ENCODE data around the gene CD28.

Gene CD28

DNA sequence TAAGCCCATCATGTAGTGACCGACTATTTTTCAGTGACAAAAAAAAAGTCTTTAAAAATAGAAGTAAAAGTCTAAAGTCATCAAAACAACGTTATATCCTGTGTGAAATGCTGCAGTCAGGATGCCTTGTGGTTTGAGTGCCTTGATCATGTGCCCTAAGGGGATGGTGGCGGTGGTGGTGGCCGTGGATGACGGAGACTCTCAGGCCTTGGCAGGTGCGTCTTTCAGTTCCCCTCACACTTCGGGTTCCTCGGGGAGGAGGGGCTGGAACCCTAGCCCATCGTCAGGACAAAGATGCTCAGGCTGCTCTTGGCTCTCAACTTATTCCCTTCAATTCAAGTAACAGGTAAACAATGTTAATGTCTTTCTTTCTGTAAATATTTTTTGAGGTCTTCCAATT is at the start of gene CD28:
Gene CD28, plus strand, starts transcription at position 237 of the 400 bp plus-strand sequence. Its CDS starts 58 bp downstream, at position 295.
- DNase-seq: peak; percentile 90

DNA sequence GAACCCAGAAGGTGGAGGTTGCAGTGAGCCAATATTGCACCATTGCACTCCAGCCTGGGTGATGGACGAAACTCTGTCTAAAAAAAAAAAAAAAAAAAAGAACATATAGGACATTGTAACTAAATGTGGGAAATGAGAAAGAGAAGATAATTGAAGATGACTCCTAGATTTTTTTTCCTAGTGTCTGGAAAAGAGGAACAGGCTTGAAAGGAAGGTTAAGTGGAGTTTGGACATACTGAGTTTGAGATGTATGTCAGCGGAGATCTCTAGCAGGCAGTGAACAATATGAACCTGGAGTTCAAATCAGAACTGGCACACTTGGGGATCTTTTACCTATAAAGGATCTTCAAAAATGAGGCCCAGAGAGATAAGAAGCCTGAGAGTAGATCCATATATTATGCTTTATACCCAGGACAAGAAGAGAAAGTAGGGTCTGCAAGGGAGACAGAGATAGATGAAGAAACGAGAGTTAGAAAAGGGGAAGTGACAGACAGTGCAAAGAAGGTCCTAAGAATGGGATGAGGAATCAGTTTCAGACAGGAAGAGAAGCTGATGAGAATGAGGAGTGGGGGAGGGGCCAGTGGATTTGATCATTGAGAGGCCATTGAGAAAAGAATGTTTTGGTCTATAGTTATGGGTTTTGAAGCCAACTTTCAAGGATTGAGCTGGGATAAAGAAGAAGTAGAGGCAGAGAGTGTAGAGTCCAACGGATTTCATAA is 46.9 kb upstream of the CD28 start:
- no peak for DNase-seq

DNA sequence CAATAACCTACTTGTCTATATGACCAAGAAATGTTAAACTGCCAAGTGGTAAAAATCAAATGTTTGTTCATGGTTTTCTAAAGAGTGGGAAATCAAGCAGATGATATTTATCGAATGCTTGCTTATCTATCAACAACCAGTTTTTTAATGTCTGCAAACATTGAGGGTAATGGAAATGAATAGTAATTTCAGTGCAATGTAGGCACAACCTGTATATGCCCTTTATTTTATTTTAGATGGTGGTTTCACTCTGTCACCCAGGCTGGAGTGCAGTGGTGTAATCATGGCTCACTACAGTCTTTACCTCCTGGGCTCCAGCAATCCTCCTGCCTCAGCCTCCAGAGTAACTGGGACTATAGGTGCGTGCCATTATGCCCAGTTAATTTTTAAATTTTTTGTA is 46.0 kb upstream of the CD28 start:
- DNase-seq: no peak

DNA sequence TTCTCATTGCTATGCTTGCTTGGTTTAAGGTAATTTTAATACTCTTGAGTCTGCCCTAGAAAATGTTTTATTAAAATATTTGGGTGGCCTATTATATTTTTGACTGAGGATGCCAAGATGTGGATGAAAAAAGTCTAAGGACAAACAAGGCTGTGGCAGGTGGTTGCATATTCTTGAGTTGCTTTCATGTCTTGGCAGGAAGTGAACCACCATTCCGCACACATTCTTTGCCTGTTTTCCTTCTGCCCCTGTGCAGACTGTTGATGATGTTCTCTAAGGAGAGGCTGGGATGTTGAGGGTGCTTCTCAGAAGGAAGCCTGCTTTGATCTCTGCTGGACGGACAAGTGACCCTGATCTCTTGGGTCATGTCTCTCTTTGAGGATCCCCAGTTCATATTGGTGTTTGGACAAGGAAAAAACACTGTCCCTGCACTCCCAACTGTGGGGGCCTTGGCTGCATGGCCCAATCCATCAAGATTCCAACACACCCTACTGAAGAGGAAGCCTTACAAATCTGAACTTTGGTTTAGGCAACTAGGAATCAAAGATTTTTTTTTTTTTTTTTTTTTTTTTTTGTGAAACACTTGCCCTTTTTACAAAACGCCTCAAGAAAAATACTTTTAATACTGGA is 45.0 kb upstream of the CD28 start:
- DNase-seq: no peak

DNA sequence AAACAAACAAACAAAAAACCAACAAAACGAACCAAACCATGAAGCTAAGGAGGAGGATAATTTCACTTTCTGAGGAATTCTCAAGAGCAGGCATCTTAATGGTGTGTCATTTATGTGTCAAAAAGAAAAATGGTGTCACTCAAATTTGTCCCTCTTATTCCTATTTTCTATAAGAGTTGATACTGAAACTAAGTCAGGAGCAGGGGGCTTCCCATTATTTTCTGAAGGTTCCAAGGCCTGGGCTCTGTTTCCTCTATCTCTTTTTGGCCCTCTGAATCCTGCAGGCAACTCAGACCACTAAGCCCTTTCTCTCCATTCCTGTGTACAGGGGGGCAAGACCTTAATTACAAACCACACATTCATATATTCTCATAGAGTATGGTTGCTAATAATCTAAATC is 44.0 kb upstream of the CD28 start:
- no peak for DNase-seq

DNA sequence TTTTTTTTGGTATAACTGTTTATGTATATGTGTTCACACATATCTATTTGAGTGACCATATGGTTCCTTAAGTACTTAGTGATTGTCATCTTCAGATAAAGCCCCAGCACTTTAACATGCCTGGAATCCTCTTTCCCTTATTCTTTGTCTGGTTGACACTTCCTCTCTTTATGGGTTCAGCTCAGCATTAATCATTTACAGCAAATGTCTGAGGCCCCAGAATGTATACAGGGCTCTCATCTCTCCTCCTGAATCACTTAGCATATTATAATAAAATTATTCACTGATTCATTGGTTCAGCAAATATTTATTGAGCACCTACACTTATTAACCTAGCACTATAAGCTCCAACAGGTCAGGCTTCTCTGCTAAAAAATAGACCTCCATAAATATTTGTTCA is 43.5 kb upstream of the CD28 start:
- no peak for DNase-seq

DNA sequence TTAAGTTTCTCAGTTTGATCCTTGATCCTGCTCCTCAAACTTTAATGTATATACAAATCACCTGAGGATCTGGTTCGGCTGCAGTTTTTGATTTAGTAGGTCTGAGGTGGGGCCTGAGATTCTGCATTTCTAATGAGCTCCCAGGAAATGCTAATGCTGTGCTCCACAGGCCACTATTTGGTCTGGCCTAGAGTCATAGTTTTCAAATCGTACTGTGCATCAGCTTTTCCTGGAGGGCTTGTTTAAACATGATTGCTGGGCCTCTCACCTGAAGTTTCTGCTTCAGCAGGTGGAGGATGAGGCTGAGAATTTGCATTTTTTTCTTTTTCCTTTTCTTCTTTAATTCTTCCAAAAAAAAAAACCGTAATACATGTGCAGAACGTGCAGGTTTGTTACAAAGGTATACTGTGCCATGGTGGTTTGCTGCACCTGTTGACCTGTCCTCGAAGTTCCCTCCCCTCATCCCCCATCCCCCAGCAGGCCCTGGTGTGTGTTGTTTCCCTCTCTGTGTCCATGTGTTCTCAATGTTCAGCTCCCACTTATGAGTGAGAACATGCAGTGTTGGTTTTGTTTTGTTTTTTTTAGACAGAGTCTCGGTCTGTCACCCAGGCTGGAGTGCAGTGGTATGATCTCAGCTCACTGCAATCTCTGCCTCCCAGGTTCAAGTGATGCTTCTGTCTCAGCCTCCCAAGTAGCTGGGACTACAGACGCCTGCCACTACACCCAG is 42.2 kb upstream of the CD28 start:
- DNase-seq: no peak

DNA sequence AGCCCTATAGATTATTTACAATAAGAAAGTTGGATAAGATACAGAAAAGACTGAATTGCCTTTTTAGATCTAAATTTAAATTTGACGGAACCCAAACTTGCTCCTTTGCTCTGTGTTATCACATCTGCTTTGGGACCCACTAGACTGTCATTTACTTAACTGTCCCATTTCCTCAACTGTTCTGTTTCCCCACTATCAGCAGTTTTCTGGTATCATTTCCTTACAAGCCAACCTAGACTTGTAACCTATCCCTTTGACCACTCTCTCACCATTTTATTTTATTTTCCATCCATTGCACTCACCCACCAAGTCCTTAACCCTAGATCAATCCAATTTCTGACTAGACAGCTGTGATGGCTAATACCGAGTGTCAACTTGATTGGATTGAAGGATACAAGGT is 38.6 kb upstream of the CD28 start:
- no peak for DNase-seq

DNA sequence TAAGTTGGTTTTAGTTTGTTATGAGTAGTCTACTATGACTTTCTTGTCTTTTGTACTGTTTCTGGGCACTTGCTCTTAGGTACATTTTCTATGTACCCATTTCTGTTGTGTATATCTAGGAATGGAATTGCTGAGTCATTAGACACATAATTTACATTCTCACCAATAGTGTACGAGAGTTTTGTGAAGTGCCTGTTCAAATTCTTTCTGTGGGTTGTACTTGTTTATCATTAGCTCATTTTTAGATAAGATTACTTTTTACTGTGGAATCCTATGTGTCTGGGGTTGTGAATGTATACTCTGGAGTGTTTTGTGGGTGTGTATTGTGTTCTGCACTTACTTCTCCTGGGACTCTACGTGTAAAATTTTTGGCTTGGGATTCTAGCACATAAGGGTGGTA is 36.6 kb upstream of the CD28 start:
- DNase-seq: no peak

DNA sequence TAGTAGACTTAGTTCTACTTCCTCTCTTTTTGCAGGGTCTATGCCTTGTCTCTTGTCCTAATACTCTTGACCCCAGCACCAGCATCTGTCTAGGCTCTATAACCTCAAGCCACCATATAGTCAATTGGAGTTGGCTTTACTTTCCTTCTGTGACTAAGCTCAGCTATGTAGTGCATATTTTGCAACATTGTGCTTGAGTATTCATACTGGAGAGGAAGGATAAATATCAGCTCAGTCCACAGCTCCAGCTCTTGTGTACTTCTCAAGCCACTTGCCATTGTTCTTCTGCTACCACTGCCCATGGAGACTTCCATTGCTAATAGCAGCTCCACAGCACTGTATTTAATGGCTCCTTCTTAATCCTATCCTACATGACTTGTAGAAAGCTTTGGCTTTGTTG is 35.5 kb upstream of the CD28 start:
- DNase-seq: no peak

DNA sequence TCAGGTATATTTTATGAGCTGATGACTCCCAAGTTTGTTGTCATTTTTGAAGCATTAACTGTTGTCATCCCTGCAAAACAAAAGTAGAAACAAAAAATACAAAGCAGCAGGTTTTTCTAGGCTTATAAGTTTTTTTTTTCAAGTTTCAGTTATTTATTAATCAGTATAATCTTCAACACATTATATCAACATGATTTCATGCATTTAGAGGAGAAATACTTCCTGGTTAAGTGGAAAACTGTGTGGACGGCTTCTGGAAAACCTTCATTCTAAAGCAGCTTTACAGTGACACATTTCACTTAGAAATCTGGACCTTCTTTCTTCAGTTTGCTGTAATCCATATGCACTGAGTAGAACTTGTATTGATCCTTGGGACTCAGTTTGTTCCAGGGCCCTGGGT is 34.6 kb upstream of the CD28 start:
- DNase-seq: no peak

DNA sequence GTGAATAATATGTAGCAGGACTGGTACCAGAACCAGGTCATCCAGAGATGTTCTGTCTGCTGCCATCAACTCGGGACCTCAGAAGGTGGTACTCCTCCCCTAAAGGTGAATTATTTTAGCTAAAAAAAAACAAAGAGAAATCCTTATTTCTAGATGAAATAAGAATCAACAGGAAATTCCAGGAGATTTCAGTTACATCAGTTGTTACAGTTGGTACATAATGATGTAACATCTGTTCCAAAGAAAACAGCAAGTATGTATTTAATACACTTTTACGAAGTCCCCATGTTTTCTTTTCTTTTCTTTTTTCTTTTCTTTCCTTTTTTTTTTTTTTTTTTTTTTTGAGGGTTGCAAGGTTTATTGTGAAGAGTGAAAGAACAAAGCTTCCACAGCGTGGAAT is 33.6 kb upstream of the CD28 start:
- no peak for DNase-seq

DNA sequence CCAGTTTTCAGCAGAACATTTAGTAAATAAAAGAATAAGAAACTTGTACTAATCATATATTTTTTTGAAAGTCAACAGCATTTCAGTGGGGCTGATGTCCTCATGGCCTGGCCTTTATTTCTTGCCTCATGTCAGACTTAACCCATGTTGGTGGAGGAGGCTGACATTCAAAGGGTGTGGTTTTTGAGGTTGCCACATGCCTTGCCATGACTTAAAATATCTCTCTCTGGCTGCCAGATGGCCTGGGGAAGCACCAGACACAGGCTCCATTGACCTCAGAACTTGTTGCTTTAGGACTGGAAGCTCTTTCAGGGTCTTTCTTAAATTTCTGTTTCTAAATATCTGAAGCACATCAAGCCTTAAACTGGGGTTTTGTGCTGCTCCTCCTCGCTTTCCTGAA is 32.5 kb upstream of the CD28 start:
- peak; percentile 45 to 58 for DNase-seq

DNA sequence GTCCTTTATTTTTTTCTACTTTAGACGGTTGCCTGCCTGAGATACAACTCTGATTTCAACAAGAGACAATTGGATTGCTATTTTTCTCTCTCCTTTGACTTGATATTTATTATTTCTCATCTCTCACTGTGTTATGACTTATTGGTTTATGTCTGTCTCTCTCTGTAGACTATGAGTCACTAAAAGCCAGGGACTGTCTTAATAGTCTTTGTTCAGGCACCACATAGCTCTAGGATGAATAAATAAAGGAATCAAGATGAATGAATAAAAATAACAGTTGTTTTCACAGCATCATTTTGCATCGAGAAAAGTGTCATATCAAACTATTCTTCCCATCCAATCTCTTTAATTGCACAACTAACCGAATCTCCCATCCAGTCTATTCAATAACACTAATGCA is 31.4 kb upstream of the CD28 start:
- DNase-seq: no peak

DNA sequence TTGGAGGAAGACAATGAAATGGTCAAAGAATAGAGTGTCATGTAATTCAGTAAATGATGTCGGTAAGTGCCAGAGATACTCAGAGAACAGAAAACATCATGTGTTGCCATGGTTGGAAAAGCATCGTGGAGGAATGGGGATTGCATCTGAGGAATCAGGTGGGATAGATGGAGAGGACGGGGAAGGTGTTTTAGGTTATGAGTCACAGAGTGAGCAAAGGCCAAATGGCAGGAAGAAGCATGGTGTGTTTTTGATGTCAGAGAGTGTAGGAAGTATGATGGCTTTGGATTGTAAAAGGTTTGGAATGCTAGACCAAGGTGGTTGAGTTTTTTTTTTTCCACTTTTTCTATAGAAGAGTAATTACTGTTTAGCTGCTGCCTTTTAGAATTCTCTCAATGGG is 27.5 kb upstream of the CD28 start:
- no peak for DNase-seq

DNA sequence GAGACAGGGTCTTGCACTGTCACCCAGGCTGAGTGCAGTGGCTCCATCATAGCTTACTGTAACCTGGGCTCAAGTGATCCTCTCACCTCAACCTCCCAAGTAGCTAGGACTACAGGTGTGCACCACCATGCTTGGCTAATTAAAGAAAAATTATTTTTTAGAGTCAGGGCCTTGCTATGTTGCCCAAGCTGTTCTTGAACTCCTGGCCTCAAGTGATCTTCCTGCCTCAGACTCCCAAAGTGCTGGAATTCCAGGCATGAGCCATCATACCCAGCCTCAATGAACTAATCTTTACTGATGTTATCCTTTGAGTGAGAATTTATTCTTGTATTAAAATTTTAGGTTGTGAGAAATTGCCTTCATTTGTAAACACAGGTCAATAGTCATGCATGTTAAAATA is 27.0 kb upstream of the CD28 start:
- no peak for DNase-seq

DNA sequence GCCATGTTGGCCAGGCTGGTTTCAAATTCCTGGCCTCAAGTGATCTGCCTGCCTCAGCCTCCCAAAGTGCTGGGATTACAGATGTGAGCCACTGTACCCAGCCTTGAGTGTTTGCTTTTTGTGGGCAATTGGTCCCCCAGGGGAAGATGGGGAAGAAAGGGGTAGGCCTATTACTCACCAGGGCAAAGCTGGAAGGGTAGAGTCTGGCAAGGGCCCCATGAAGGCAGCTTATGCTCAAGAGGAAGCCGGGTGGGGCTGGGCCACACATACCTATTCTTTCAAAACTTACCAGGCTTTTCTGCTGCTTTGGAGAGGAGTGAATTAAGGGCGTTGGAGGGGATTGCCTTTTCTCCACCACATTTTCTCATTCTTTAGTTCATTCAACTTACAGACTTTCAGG is 24.5 kb upstream of the CD28 start:
- DNase-seq: no peak

DNA sequence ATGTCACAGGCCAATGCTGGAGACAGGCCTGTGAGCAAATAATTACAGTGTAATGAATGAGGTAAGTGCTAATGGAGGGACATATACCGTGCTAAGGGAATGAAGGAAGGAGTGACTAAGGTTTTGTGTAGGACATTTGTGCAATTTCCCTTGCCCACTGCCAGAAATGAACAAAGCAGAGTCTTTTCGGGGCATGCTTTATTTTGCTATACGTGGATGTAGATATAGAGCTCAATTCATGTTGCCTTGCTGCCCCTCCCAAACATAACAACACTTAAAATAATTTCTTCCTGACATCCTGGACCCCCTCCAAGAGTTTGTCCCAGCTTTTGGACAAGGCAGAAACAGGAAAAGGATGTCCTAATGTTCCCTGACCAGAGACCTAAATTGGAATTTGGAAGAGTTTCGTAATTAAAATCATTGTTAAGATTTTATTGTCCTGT is 23.7 kb upstream of the CD28 start:
- no peak for DNase-seq

DNA sequence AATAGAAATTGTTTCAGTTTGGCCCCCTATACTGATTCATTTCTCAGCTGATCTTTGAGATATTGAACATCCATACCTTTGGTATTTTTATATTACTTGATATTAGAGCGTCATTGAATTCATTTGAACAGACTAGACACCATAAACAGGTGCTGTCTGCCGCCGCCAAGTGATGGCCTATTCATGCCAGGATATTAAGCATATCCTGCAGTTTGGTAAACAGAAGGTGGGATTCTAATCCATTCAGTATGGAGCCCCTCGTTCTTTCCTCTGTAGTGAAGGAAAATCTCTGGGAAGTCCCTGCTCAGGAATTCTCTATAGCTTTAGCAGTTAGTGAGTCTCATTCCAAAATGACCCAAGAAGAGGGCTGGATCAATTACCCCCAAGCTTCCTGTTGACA is 23.0 kb upstream of the CD28 start:
- DNase-seq: no peak

DNA sequence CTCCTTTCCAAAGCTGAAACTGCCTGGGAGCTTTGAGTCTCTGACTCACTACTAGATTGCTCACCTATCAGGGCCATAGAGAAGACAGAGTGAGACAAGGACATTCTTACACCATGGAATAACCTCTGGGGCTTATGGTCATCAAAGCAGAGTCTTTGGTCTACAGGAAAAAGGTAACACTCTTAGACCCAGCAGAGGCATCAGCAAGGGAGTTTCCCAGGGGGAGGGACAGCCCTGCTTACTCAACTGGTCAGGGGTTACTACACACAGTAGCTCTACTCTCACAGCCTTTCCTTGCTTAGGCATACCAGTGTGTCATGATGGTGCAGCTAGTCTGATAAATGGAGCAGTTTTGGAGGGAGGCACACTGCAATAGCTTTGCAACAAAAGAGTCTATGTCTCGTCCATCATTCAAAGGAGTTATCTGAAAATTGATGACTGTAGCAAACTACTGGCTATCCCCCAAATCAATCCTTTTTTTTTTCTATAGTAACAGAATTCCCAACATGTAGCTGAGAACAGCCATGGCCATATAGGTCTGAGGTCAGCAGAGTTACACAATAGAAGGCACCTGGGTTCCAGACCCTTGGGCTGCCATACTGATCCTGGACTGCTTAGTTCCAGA is 22.4 kb upstream of the CD28 start:
- DNase-seq: peak in 1 of 2 experiments; percentile 60

DNA sequence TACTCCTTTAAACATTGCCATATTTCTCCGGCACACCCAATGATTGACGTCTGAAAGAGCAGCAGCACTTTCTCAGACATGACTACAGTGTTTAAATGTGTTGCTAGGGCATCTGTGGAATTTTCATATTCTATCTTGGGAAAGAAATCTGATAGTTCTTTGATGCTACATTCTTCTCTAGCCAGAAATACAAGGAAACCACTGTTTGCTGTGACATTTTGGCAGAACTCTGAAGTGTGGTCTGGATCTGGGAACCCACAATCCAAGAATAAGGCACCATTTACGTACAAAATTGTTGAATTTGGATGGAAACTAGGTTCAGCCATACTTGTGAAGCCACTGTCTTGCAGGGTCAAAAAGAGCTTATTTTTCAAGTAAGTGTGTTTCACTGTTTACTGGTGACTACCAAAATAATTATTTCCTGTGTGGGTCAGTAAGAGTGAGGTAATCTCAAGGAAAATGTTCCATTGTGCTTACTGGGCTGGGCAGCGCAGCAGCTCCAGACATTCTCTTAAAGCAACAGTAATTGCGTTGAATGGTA is 21.3 kb upstream of the CD28 start:
- no peak for DNase-seq

DNA sequence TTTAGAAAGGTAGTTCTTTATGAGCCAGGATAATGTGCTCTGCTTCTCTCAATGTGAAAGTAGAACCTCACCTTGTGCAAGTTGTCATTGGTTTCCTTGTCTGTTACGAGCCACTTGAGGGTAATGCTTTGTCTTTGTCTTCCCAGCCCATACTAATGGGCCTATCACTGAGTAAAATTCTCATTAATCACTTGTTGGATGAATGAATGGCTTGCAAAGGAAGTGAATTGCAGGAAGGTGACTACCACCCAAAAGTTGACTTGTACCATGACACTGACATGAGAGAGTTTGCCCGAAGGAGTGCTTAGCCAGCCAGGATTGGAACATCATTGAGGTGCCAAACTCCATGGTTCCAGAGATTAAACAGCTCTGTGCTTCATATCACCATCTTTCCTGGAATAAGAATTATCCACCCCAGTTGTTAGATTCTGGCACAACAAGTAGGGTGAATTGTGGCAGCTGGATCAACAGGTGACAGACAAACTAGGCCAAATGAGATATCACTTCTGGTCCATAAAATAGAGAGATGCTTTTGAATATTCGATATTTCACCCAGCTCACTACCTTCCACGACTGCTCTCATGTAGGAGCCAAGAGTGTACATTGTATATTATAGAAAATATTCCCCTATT is 20.5 kb upstream of the CD28 start:
- no peak for DNase-seq

DNA sequence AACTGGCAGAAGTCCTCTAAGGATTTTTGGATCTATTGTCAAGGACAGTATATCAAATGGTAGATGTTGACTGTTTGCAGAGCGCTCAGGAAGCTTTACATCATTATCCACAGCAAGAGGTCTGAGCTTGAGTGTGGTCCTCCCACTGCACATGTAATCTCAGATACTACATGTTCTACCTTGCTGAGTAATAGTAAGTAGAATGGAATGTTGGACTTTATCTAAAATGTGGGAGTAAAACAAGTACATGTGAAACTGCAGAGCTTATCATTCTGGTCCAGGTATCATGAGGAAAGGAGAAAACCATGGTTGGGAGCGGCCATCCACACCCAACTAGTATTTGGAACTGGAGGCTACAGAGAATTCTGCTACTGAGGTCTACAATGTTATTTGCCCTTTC is 19.3 kb upstream of the CD28 start:
- no peak for DNase-seq
